Suppressor macrophage (primary cell): ENCODE data around the gene PCDHGB5.
"Not testable (repeated sequence)": the region's sequence is repeated elsewhere in the genome, so short reads cannot be mapped to it uniquely, and the experiment has no call there.

ENCODE experiments used
- DNase-seq, 4 experiments: peaks; one replicate each; pipeline ENCODE4 v3.0.0-alpha.2; 2020 to 2022
- total RNA-seq, 17 experiments: gene quantifications; one replicate each; lab custom pipeline; 2026; ENCODE audit warnings: mixed read lengths in 6 of 17, inconsistent platforms in 3 of 17; lab: John Stamatoyannopoulos, UW

The PCDHGB5 gene
- 0.83 to 2.5 (median 1.5) reads per million in 17 experiments for total RNA-seq

- peak; percentile 51 to 81 (median 66) for DNase-seq
Measured at GRCh38 chr5:141397756-141398551, at the start of gene PCDHGB5. Gene PCDHGB5 (plus strand): TSS chr5:141397947. CDS start chr5:141398128, 181 bp downstream.

GRCh38 chr5:141349917-141350619 lies 47.7 kb upstream of the PCDHGB5 start, which contains the start of gene PCDHGB1:
Gene PCDHGB1 (plus strand): TSS chr5:141350099. CDS start chr5:141350261, 162 bp downstream.
- peak; percentile 5 to 50 (median 26) for DNase-seq

GRCh38 chr5:141351591-141351990 lies 46.2 kb upstream of the PCDHGB5 start:
- no peak for DNase-seq

GRCh38 chr5:141354900-141355469 lies 42.8 kb upstream of the PCDHGB5 start, which contains the start of gene PCDHGA4:
Gene PCDHGA4 (plus strand): TSS chr5:141355021. CDS start chr5:141355108, 87 bp downstream.
- no peak for DNase-seq

GRCh38 chr5:141355641-141356040 lies 42.1 kb upstream of the PCDHGB5 start:
- DNase-seq = no peak

GRCh38 chr5:141356133-141356532 lies 41.6 kb upstream of the PCDHGB5 start:
- no peak for DNase-seq

GRCh38 chr5:141356950-141357349 lies 40.8 kb upstream of the PCDHGB5 start:
- no peak for DNase-seq

- peak; percentile 18 to 39 (median 31) for DNase-seq
Measured at GRCh38 chr5:141359790-141360426, 37.8 kb upstream of the PCDHGB5 start, which contains the start of gene PCDHGB2. Gene PCDHGB2 (plus strand): TSS chr5:141359994. CDS start chr5:141360136, 142 bp downstream.

GRCh38 chr5:141360685-141361084 lies 37.1 kb upstream of the PCDHGB5 start:
- DNase-seq = no peak

GRCh38 chr5:141362719-141363118 lies 35.0 kb upstream of the PCDHGB5 start:
- DNase-seq = no peak

- DNase-seq = no peak
Measured at GRCh38 chr5:141363952-141364660, 33.6 kb upstream of the PCDHGB5 start, which contains the start of gene PCDHGA5. Gene PCDHGA5 (plus strand): TSS chr5:141364162. CDS start chr5:141364331, 169 bp downstream.

- DNase-seq = no peak
Measured at GRCh38 chr5:141366016-141366896, 31.5 kb upstream of the PCDHGB5 start.

GRCh38 chr5:141369994-141370848 lies 27.5 kb upstream of the PCDHGB5 start, which contains the start of gene PCDHGB3:
Gene PCDHGB3 (plus strand): TSS chr5:141370242. CDS start chr5:141370395, 153 bp downstream.
- DNase-seq = peak; percentile 11 to 64 (median 43)

- no peak for DNase-seq
Measured at GRCh38 chr5:141371572-141372475, 25.9 kb upstream of the PCDHGB5 start.

- DNase-seq = peak in 1 of 4 experiments; percentile 18
Measured at GRCh38 chr5:141373673-141374317, 24.0 kb upstream of the PCDHGB5 start, which contains the start of gene PCDHGA6. Gene PCDHGA6 (plus strand): TSS chr5:141373891. CDS start chr5:141374084, 193 bp downstream.

- DNase-seq = no peak
Measured at GRCh38 chr5:141374627-141375026, 23.1 kb upstream of the PCDHGB5 start.

GRCh38 chr5:141375444-141376155 lies 22.1 kb upstream of the PCDHGB5 start:
- DNase-seq = not testable (repeated sequence)
